PC-9 (cell line): ENCODE results near the gene ALDH7A1. TPM values are rescaled to one million over a fixed set of nuclear protein-coding genes. Genes with fewer than 3 reads are reported as not detected.

Experiments
- BruUV-seq: library from RNA; stranded (reverse); fragments of 400-500 nt; replicated peaks from 2 replicates; lab custom pipeline; 2021; lab: Mats Ljungman, UMichigan
- CTCF ChIA-PET: fragments of 300-600 bp; sonication (Branson Sonifier 250); formaldehyde crosslinking; loops from one replicate; lab custom pipeline; 2022; ENCODE audit warnings: antibody characterized with exemption; lab: Charles Lee
- POLR2A ChIA-PET: fragments of 300-600 bp; sonication (Branson Sonifier 250); formaldehyde crosslinking; loops from one replicate; lab custom pipeline; 2022; ENCODE audit warnings: antibody characterized with exemption; ENCODE audit not compliant: unreplicated experiment; lab: Charles Lee
- DNase-seq, 2 experiments: peaks; one replicate each; pipeline versions ENCODE4 v3.0.0 to v3.0.0-alpha.2; 2015 to 2022; ENCODE audit warnings: mixed read lengths in 1 of 2
- H2AFZ ChIP-seq: fragments of 200-600 bp; sonication (generic); 2 replicates; pipeline ENCODE4 v1.8.1; 2017; ENCODE audit warnings: antibody characterized with exemption
- H3F3A ChIP-seq: fragments of 200-600 bp; sonication (generic); 2 replicates; pipeline ENCODE4 v1.8.1; 2017; ENCODE audit warnings: antibody characterized with exemption, mild to moderate bottlenecking, low read depth; ENCODE audit not compliant: insufficient read depth
- H3K27ac ChIP-seq: fragments of 200-600 bp; sonication (generic); 2 replicates; pipeline ENCODE4 v1.6.1; 2016; ENCODE audit warnings: mixed run types
- H3K27me3 ChIP-seq: fragments of 200-600 bp; sonication (generic); 2 replicates; pipeline ENCODE4 v1.6.1; 2016; ENCODE audit warnings: low read depth, mixed run types; ENCODE audit not compliant: insufficient read depth
- H3K36me3 ChIP-seq: fragments of 200-600 bp; sonication (generic); 2 replicates; pipeline ENCODE4 v1.6.1; 2016; ENCODE audit warnings: low read depth, mixed run types
- H3K4me1 ChIP-seq: fragments of 200-600 bp; sonication (generic); replicated peaks from 2 replicates; pipeline ENCODE4 v1.6.1; 2016; ENCODE audit warnings: mixed run types; ENCODE audit not compliant: insufficient read depth
- H3K4me2 ChIP-seq: fragments of 200-600 bp; sonication (generic); 2 replicates; pipeline ENCODE4 v1.6.1; 2017; ENCODE audit warnings: mixed run types
- H3K4me3 ChIP-seq: fragments of 200-600 bp; sonication (generic); 2 replicates; pipeline ENCODE4 v1.6.1; 2016; ENCODE audit warnings: mixed run types
- H3K79me2 ChIP-seq: fragments of 200-600 bp; sonication (generic); 2 replicates; pipeline ENCODE4 v1.6.1; 2017; ENCODE audit warnings: low read depth, mixed run types
- H3K9me2 ChIP-seq: fragments of 200-600 bp; sonication (generic); 2 replicates; pipeline ENCODE4 v1.8.1; 2017; ENCODE audit warnings: mild to moderate bottlenecking; ENCODE audit not compliant: insufficient read depth
- H3K9me3 ChIP-seq: fragments of 200-600 bp; sonication (generic); 2 replicates; pipeline ENCODE4 v1.8.1; 2016; ENCODE audit warnings: low read depth; ENCODE audit not compliant: insufficient read depth
- H4K20me1 ChIP-seq: fragments of 200-600 bp; sonication (generic); 2 replicates; pipeline ENCODE4 v1.8.1; 2017; ENCODE audit not compliant: insufficient read depth
- EZH2 ChIP-seq: fragments of 200-600 bp; sonication (generic); IDR thresholded peaks from 2 replicates; pipeline ENCODE4 v1.8.0; 2017; ENCODE audit warnings: antibody characterized with exemption, low read depth
- intact Hi-C: fragments of 100-400 bp; cut with micrococcal nuclease; formaldehyde crosslinking; loops from one replicate; pipeline ENCODE4 v1.10.0; 2022; ENCODE audit not compliant: unreplicated experiment
- total RNA-seq: library from RNA; stranded (reverse); gene quantifications from 2 replicates; pipeline ENCODE4 v1.2.3, GENCODE V29; 2021
- TF ChIP-seq, protein P1 (sequence below): fragments of 200-600 bp; sonication (generic); conservative IDR thresholded peaks from 2 replicates; pipeline ENCODE4 v1.6.1; 2017; ENCODE audit warnings: mixed run types, antibody characterized with exemption, mild to moderate bottlenecking, moderate library complexity

ALDH7A1 gene
- total RNA-seq, 1 experiment from 2014 or later = 109 TPM

DNA sequence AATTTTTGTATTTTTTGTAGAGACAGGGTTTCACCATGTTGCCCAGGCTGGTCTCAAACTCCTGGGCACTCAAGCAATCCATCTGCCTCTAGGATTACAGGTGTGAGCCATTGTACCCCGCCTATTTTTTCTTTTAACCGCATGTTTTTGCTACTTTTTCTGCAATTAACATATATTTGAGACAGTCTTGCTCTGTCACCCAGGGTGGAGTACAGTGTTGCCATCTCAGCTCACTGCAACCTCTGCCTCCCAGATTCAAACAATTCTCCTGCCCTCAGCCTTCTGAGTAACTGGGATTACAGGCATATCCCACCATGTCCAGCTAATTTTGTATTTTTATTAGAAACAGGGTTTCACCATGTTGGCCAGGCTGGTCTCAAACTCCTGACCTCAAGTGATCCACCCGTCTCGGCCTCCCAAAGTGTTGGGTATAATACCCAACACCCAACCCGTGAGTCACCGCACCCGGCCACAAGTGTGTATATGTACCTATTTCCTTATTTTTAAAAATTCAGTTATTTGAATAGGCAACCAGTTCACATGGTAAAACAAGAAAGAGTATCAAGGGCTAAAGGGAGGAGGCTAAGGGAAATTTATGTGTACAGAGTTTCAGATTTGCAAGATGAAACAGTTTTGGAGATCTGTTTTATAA lies 19.0 kb upstream of the ALDH7A1 start:
- POLR2A ChIA-PET = no interaction called here

DNA sequence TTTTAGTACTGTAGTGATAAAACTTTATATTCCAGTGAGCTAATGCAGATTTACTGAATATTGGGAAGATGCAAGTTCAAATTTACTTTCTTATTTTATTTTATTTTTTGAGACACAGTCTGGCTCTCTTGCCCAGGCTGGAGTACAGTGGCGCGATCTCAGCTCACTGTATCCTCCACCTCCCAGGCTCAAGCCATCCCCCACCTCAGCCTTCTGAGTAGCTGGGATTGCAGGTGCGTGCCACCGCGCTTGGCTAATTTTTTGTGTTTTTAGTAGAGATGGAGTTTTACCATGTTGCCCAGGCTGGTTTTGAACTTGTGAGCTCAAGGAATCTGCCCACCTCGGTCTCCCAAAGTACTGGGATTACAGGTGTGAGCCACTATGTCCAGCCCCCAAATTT lies 15.6 kb upstream of the ALDH7A1 start:
- DNase-seq = no peak
- Histone ChIP-seq H3K36me3 (peaks cover 5% of the 10 kb centered on the region; the same call in 1 of the 2 replicates), H4K20me1 (peaks cover 17% of the 10 kb centered on the region), H3F3A (no peaks in the 10 kb centered on the region), H3K9me3 (no peaks in the 10 kb centered on the region), H3K4me3 (no peak overlapping the region), H3K79me2 (peaks cover 37% of the 10 kb centered on the region), H3K27ac (no peak overlapping the region), H3K4me1 (no peaks in the 10 kb centered on the region), H2AFZ (no peak overlapping the region), H3K27me3 (no peaks in the 10 kb centered on the region), H3K4me2 (no peak overlapping the region), H3K9me2 (no peaks in the 10 kb centered on the region)
- no TSS peak for BruUV-seq
- POLR2A ChIA-PET = no interaction called here
- TF ChIP-seq EZH2 = no peak
- TF ChIP-seq, protein P1, sequence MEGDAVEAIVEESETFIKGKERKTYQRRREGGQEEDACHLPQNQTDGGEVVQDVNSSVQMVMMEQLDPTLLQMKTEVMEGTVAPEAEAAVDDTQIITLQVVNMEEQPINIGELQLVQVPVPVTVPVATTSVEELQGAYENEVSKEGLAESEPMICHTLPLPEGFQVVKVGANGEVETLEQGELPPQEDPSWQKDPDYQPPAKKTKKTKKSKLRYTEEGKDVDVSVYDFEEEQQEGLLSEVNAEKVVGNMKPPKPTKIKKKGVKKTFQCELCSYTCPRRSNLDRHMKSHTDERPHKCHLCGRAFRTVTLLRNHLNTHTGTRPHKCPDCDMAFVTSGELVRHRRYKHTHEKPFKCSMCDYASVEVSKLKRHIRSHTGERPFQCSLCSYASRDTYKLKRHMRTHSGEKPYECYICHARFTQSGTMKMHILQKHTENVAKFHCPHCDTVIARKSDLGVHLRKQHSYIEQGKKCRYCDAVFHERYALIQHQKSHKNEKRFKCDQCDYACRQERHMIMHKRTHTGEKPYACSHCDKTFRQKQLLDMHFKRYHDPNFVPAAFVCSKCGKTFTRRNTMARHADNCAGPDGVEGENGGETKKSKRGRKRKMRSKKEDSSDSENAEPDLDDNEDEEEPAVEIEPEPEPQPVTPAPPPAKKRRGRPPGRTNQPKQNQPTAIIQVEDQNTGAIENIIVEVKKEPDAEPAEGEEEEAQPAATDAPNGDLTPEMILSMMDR = no peak
- intact Hi-C loops = no loop called here
- CTCF ChIA-PET = no interaction called here

More for the DNA sequence above, 19.0 kb upstream of the ALDH7A1 start:
- BruUV-seq = no TSS peak
- Histone ChIP-seq H4K20me1 (peaks cover 9% of the 10 kb centered on the region; the same call in 1 of the 2 replicates), H3K27me3 (no peaks in the 10 kb centered on the region), H3K79me2 (peaks cover 14% of the 10 kb centered on the region), H3K36me3 (peaks cover 5% of the 10 kb centered on the region; the same call in 1 of the 2 replicates), H2AFZ (no peak overlapping the region), H3K4me2 (no peak overlapping the region), H3K4me3 (no peak overlapping the region), H3K27ac (no peak overlapping the region), H3K4me1 (no peaks in the 10 kb centered on the region), H3K9me3 (no peaks in the 10 kb centered on the region), H3K9me2 (no peaks in the 10 kb centered on the region), H3F3A (no peaks in the 10 kb centered on the region)
- no peak for DNase-seq
- intact Hi-C loops = no loop called here
- CTCF ChIA-PET = no interaction called here
- TF ChIP-seq EZH2 = no peak
- TF ChIP-seq, protein P1 = no peak

DNA sequence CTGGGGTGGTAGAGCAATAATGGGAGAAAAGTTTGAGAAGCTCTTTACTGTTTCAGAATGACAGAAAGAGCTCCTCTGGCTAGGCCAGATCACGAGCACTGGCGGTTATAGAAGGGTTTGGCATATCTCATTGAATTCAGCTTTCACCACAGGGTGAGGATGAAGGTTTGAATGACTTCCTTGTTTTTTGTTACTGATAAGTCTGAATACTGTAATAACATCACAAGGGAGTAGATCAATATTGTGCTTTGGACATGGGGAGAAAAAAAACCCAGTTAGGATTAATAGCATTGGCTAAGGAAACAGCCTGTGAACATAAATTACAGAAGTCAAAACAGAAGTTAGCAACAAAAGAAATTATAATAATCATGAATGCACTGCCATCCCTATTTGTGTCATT lies 15.1 kb upstream of the ALDH7A1 start:
- POLR2A ChIA-PET = no interaction called here
- Histone ChIP-seq H3K4me3 (no peak overlapping the region), H3K27me3 (no peaks in the 10 kb centered on the region), H2AFZ (no peak overlapping the region), H3K9me2 (no peaks in the 10 kb centered on the region), H3K79me2 (peaks cover 39% of the 10 kb centered on the region), H3K9me3 (no peaks in the 10 kb centered on the region), H3K4me2 (no peak overlapping the region), H3K36me3 (peaks cover 3% of the 10 kb centered on the region; the same call in 1 of the 2 replicates), H3F3A (no peaks in the 10 kb centered on the region), H3K4me1 (no peaks in the 10 kb centered on the region), H4K20me1 (peaks cover 22% of the 10 kb centered on the region), H3K27ac (no peak overlapping the region)
- no TSS peak for BruUV-seq
- no peak for DNase-seq
- intact Hi-C loops = no loop called here
- CTCF ChIA-PET = no interaction called here
- TF ChIP-seq, protein P1 = no peak
- TF ChIP-seq EZH2 = no peak
